Thyroid gland (tissue), 4 donors: ENCODE data around the gene EGFL6. TPM values are rescaled to one million over a fixed set of nuclear protein-coding genes. Genes with fewer than 3 reads are reported as not detected.

Experiments
- DNase-seq, 2 donors: peaks; one replicate each; pipeline ENCODE4 v3.0.0-alpha.2; 2019
- H3K27ac ChIP-seq, 3 donors: fragments of 200-600 bp; sonication (generic); 1 replicate in 2 of 3; 2 replicates in 1 of 3; pipeline ENCODE4 v1.5.1; 2016 to 2019; ENCODE audit warnings: mild to moderate bottlenecking in 1 of 3, moderate library complexity in 1 of 3
- H3K27me3 ChIP-seq: fragments of 200-600 bp; sonication (generic); one replicate; pipeline ENCODE4 v1.5.1; 2019
- H3K36me3 ChIP-seq, 2 donors: fragments of 200-600 bp; sonication (generic); one replicate each; pipeline ENCODE4 v1.5.1; 2016 to 2019
- H3K4me1 ChIP-seq, 2 donors: fragments of 200-600 bp; sonication (generic); one replicate each; pipeline ENCODE4 v1.5.1; 2017 to 2019
- H3K4me3 ChIP-seq, 3 donors: fragments of 200-600 bp; sonication (generic); replicated peaks in 1 of 3; 1 replicate in 2 of 3; 2 replicates in 1 of 3; pipeline ENCODE4 v1.5.1; 2016; ENCODE audit warnings: mild to moderate bottlenecking in 1 of 3
- H3K9me3 ChIP-seq: fragments of 200-600 bp; sonication (generic); one replicate; pipeline ENCODE4 v1.5.1; 2017
- POLR2A ChIP-seq, 2 donors: fragments of 450-650 bp; IDR thresholded peaks; one replicate each; pipeline ENCODE4 v1.6.1; 2017; ENCODE audit warnings: antibody characterized with exemption in 2 of 2, mild to moderate bottlenecking in 2 of 2, moderate library complexity in 1 of 2
- WGBS, 2 donors: methylation state at CpG; one replicate each; pipeline ENCODE4 v1.1.5; 2017; 5-methylcytosine and 5-hydroxymethylcytosine counted together
- intact Hi-C: fragments of 100-400 bp; cut with DNase I; formaldehyde crosslinking; loops from one replicate; pipeline ENCODE4 v1.15.1; 2023
- total RNA-seq, 4 donors: library from RNA; depleted of rRNA; stranded (reverse); fragments of >200 nt; gene quantifications; one replicate each; pipeline ENCODE4 v1.2.3, GENCODE V29; 2016
- TF ChIP-seq, protein P1 (sequence below), 6 experiments: fragments of 200-600 bp in 3 of 6; fragments of 450-650 bp in 3 of 6; sonication (generic) in 3 of 6; IDR thresholded peaks; one replicate each; pipeline ENCODE4 v1.5.1; 2016 to 2019; ENCODE audit warnings: antibody characterized with exemption in 6 of 6, mild to moderate bottlenecking in 2 of 6, inconsistent platforms in 1 of 6, moderate library complexity in 1 of 6

EGFL6 gene
- total RNA-seq, 4 donors from 2014 or later, result not detected

DNA sequence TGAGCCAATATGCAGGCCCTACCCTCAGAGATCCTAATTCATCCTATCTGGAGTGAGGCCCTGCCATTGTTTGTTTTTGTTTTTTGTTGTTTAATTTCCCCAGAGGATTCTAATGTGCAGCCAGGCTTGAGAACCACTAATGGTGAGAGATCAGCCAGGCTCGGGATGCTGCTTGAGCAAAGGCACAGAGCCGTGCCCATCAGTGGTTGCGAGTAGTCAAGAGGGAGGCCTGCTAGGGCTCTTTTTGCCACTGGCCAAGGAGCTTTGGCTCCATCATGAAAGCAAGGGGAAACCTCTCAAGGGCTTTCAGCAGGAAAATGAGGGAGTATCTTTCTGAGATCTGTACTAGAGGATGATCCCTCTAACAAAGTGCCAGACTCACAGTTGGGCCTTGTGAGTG lies 86.3 kb downstream of the EGFL6 start:
- Histone ChIP-seq H3K9me3 (no peaks in the 10 kb centered on the region), H3K27ac (no peak overlapping the region), H3K4me3 (no peak overlapping the region), H3K27me3 (no peaks in the 10 kb centered on the region), H3K4me1 (peaks cover 10 to 11% of the 10 kb centered on the region in 2 donors), H3K36me3 (no peaks in the 10 kb centered on the region)
- DNase-seq, result no peak
- TF ChIP-seq POLR2A (IDR thresholded peaks at IDR 0.05), result no peak
- TF ChIP-seq, protein P1, sequence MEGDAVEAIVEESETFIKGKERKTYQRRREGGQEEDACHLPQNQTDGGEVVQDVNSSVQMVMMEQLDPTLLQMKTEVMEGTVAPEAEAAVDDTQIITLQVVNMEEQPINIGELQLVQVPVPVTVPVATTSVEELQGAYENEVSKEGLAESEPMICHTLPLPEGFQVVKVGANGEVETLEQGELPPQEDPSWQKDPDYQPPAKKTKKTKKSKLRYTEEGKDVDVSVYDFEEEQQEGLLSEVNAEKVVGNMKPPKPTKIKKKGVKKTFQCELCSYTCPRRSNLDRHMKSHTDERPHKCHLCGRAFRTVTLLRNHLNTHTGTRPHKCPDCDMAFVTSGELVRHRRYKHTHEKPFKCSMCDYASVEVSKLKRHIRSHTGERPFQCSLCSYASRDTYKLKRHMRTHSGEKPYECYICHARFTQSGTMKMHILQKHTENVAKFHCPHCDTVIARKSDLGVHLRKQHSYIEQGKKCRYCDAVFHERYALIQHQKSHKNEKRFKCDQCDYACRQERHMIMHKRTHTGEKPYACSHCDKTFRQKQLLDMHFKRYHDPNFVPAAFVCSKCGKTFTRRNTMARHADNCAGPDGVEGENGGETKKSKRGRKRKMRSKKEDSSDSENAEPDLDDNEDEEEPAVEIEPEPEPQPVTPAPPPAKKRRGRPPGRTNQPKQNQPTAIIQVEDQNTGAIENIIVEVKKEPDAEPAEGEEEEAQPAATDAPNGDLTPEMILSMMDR (IDR thresholded peaks at IDR 0.05), result no peak
- WGBS, 2 donors, result 50 to 70% methylated on average over 1 to 3 of the region's 3 CpGs
- intact Hi-C loops, result loop anchor here (5.0 kb wide), 1 partner anchor 377 kb away; no protein-coding TSS in a partner anchor

DNA sequence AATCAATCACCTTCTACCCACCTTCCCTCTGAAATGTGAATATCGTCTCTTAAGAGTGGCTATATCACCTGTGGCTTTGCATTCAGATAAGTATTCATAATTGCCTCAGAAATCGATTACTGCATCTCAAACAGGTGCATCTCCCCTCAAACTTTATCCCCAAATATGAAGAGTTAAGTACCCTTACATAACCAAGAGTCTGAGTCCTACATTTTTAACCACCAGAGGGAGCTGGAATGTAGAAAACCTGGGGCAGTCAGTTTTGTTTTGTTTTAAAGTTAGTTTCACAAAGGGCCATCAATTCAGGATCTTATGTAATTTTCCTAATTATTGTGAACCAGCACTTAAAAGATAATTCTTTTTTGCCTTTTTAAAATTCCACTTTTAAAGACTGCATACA lies 89.2 kb downstream of the EGFL6 start:
- no peak for TF ChIP-seq POLR2A (IDR thresholded peaks at IDR 0.05)
- TF ChIP-seq, protein P1 (IDR thresholded peaks at IDR 0.05), result peak in 5 of 6 experiments; percentile 51 to 79 (median 63)
- intact Hi-C loops, result loop anchor here (5.0 kb wide), 1 partner anchor 374 kb away; no protein-coding TSS in a partner anchor
- peak overlapping the region in 1 of 3 donors; percentile 47 for H3K27ac ChIP-seq
- no peak overlapping the region for H3K4me3 ChIP-seq
- no peaks in the 10 kb centered on the region for H3K27me3 ChIP-seq
- peaks cover 4 to 5% of the 10 kb centered on the region in 2 donors for H3K4me1 ChIP-seq
- no peaks in the 10 kb centered on the region for H3K36me3 ChIP-seq
- H3K9me3 ChIP-seq, result no peaks in the 10 kb centered on the region
- 10 to 16% methylated on average over 2 of the region's 2 CpGs for WGBS, 2 donors
- DNase-seq, result no peak

DNA sequence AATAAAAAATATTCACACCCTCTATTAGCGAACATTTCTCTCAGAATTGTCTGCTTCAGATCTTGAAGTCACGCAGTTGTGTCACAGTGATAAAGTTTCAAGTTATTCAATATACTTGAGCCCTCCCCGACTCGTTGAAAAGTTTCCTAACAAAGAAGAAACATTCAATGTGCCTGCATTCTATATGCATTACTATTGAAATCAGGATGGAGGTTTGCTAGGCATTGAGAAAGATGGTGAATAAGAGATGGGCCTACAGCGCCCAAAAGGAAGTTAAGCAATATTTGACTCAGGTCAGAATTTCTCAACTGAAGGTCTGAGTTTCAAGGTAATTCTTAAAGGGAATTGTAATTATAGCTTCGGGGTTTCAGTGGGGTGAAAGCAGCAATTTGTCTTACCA lies 89.7 kb downstream of the EGFL6 start:
- 41 to 53% methylated on average over 6 of the region's 6 CpGs for WGBS, 2 donors
- Histone ChIP-seq H3K27ac (peak overlapping the region in 1 of 3 donors; percentile 47), H3K4me1 (peaks cover 0 to 5% of the 10 kb centered on the region in 2 donors), H3K9me3 (no peaks in the 10 kb centered on the region), H3K27me3 (no peaks in the 10 kb centered on the region), H3K36me3 (no peaks in the 10 kb centered on the region), H3K4me3 (no peak overlapping the region)
- intact Hi-C loops, result loop anchor here (5.0 kb wide), 1 partner anchor 373 kb away; no protein-coding TSS in a partner anchor
- TF ChIP-seq, protein P1 (IDR thresholded peaks at IDR 0.05), result no peak
- no peak for TF ChIP-seq POLR2A (IDR thresholded peaks at IDR 0.05)
- no peak for DNase-seq

DNA sequence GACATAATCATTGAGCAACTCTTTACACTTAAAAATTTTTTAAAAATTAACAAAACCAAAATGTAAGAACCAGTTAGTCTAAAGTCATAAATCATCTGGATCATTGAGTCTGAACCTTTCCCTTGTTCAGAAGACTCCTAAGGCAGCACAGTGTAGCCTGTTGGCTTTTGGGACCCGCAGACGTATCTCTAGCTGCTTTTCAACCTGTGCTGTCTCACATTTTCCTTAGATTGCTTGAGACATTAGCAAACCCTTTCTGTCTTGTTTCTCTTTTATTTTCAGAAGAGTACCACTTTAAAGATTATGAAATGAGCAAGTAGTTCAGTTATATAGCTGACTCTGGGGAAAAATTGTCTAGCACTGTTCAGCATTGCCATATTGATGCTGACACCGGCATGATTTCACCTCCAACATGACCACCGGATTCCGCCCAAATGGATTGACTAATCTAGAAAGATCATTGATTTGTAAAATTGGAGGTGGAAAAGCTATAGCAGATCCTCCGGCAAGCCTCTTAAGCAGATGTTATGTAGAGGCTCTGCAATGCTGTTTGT lies 92.4 kb downstream of the EGFL6 start:
- DNase-seq, result no peak
- no peak overlapping the region for H3K4me3 ChIP-seq
- 80 to 91% methylated on average over 6 of the region's 6 CpGs for WGBS, 2 donors
- H3K9me3 ChIP-seq, result no peaks in the 10 kb centered on the region
- TF ChIP-seq POLR2A (IDR thresholded peaks at IDR 0.05), result no peak
- TF ChIP-seq, protein P1 (IDR thresholded peaks at IDR 0.05), result no peak
- H3K36me3 ChIP-seq, result no peaks in the 10 kb centered on the region
- no peaks in the 10 kb centered on the region for H3K27me3 ChIP-seq
- H3K27ac ChIP-seq, result no peak overlapping the region
- intact Hi-C loops, result loop anchor here (5.0 kb wide), 1 partner anchor 85 kb away; no protein-coding TSS in a partner anchor
- peaks cover 0 to 12% of the 10 kb centered on the region in 2 donors for H3K4me1 ChIP-seq

DNA sequence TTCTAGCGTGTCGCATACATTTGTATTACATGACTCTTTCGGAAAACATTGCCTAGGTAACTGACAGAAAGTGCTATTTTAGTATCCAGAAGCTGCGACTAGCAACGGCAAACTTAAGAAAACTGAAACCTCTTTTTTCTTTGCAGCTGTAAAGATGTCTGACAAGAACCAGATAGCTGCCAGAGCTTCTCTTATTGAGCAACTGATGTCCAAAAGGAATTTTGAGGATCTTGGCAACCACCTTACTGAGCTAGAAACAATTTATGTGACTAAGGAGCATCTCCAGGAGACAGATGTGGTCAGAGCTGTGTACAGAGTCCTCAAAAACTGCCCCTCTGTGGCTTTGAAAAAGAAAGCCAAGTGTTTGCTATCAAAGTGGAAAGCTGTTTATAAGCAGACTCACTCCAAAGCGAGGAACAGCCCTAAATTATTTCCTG lies 93.0 kb downstream of the EGFL6 start:
- H3K36me3 ChIP-seq, result no peaks in the 10 kb centered on the region
- peaks cover 0 to 17% of the 10 kb centered on the region in 2 donors for H3K4me1 ChIP-seq
- no peak for DNase-seq
- intact Hi-C loops, result loop anchor here (5.0 kb wide), 1 partner anchor 85 kb away; no protein-coding TSS in a partner anchor
- no peak for TF ChIP-seq POLR2A (IDR thresholded peaks at IDR 0.05)
- TF ChIP-seq, protein P1 (IDR thresholded peaks at IDR 0.05), result no peak
- no peak overlapping the region for H3K4me3 ChIP-seq
- 70 to 82% methylated on average over 6 of the region's 6 CpGs for WGBS, 2 donors
- H3K27ac ChIP-seq, result no peak overlapping the region
- H3K9me3 ChIP-seq, result no peaks in the 10 kb centered on the region
- no peaks in the 10 kb centered on the region for H3K27me3 ChIP-seq
